ENCODE data around the gene PBX3. TPM values are rescaled to one million over a fixed set of nuclear protein-coding genes. Genes with fewer than 3 reads are reported as not detected.
"Not testable (repeated sequence)": the region's sequence is repeated elsewhere in the genome, so short reads cannot be mapped to it uniquely, and the experiment has no call there.

The PBX3 gene
- total RNA-seq, 2 donors from 2014 or later: 19.7 to 20.6 TPM

GRCh38 chr9:125771037-125771436, 23.9 kb downstream of the PBX3 start:
- Mint-ChIP-seq H3K36me3 (ENCODE audit: insufficient read depth in 2 of 2) (no peaks in the 10 kb centered on the region), H3K27me3 (ENCODE audit: low read depth) (no peaks in the 10 kb centered on the region), H3K9me3 (no peaks in the 10 kb centered on the region), H3K27ac (no peak overlapping the region), H3K4me3 (no peak overlapping the region), H3K4me1 (ENCODE audit: low read depth) (peaks cover 12% of the 10 kb centered on the region)
- DNase-seq (no peak), ATAC-seq (replicated peaks in 1 of 2) (no peak)

- ATAC-seq (replicated peaks in 1 of 2) (no peak), DNase-seq (no peak)
- H3K4me1 Mint-ChIP-seq (ENCODE audit: low read depth): peaks cover 2% of the 10 kb centered on the region
- H3K9me3 Mint-ChIP-seq: no peaks in the 10 kb centered on the region
- H3K36me3 Mint-ChIP-seq (ENCODE audit: insufficient read depth in 2 of 2): no peaks in the 10 kb centered on the region
- H3K27ac Mint-ChIP-seq: no peak overlapping the region
- no peaks in the 10 kb centered on the region for H3K27me3 Mint-ChIP-seq (ENCODE audit: low read depth)
- H3K4me3 Mint-ChIP-seq: no peak overlapping the region
Observed at GRCh38 chr9:125772740-125773139, 25.6 kb downstream of the PBX3 start.

GRCh38 chr9:125774106-125774505, 26.9 kb downstream of the PBX3 start:
- ATAC-seq (replicated peaks in 1 of 2) (no peak), DNase-seq (no peak)
- no peaks in the 10 kb centered on the region for H3K9me3 Mint-ChIP-seq
- no peaks in the 10 kb centered on the region for H3K27me3 Mint-ChIP-seq (ENCODE audit: low read depth)
- no peaks in the 10 kb centered on the region for H3K4me1 Mint-ChIP-seq (ENCODE audit: low read depth)
- H3K27ac Mint-ChIP-seq: no peak overlapping the region
- H3K36me3 Mint-ChIP-seq (ENCODE audit: insufficient read depth in 2 of 2): no peaks in the 10 kb centered on the region
- no peak overlapping the region for H3K4me3 Mint-ChIP-seq

- not testable (repeated sequence) for H3K4me3 Mint-ChIP-seq; H3K4me1 Mint-ChIP-seq (ENCODE audit: low read depth); H3K9me3 Mint-ChIP-seq; DNase-seq; H3K27ac Mint-ChIP-seq; H3K27me3 Mint-ChIP-seq (ENCODE audit: low read depth); ATAC-seq (replicated peaks in 1 of 2); H3K36me3 Mint-ChIP-seq (ENCODE audit: insufficient read depth in 2 of 2)
Observed at GRCh38 chr9:125776789-125777188, 29.6 kb downstream of the PBX3 start.

GRCh38 chr9:125778538-125779219, 31.5 kb downstream of the PBX3 start:
- H3K36me3 Mint-ChIP-seq (ENCODE audit: insufficient read depth in 2 of 2); H3K4me1 Mint-ChIP-seq (ENCODE audit: low read depth); H3K27me3 Mint-ChIP-seq (ENCODE audit: low read depth); H3K9me3 Mint-ChIP-seq; H3K27ac Mint-ChIP-seq; ATAC-seq (replicated peaks in 1 of 2); H3K4me3 Mint-ChIP-seq; DNase-seq: not testable (repeated sequence)

- H3K9me3 Mint-ChIP-seq; H3K27me3 Mint-ChIP-seq (ENCODE audit: low read depth); H3K27ac Mint-ChIP-seq; ATAC-seq (replicated peaks in 1 of 2); H3K36me3 Mint-ChIP-seq (ENCODE audit: insufficient read depth in 2 of 2); DNase-seq; H3K4me3 Mint-ChIP-seq; H3K4me1 Mint-ChIP-seq (ENCODE audit: low read depth): not testable (repeated sequence)
Observed at GRCh38 chr9:125779220-125779565, 32.0 kb downstream of the PBX3 start.

GRCh38 chr9:125782718-125783117, 35.5 kb downstream of the PBX3 start:
- no peak for DNase-seq
- H3K27me3 Mint-ChIP-seq (ENCODE audit: low read depth): no peaks in the 10 kb centered on the region
- no peak overlapping the region for H3K4me3 Mint-ChIP-seq
- peaks cover 17% of the 10 kb centered on the region for H3K4me1 Mint-ChIP-seq (ENCODE audit: low read depth)
- peaks cover 2 to 3% of the 10 kb centered on the region in 2 donors for H3K9me3 Mint-ChIP-seq
- no peak for ATAC-seq (replicated peaks in 1 of 2)
- peaks cover 3 to 6% of the 10 kb centered on the region in 2 donors for H3K36me3 Mint-ChIP-seq (ENCODE audit: insufficient read depth in 2 of 2)
- H3K27ac Mint-ChIP-seq: no peak overlapping the region

- no peak for DNase-seq
- Mint-ChIP-seq H3K9me3 (peaks cover 2 to 3% of the 10 kb centered on the region in 2 donors), H3K27ac (peak overlapping the region; percentile 29), H3K4me3 (peak overlapping the region; percentile 45 to 51), H3K27me3 (ENCODE audit: low read depth) (no peaks in the 10 kb centered on the region), H3K36me3 (ENCODE audit: insufficient read depth in 2 of 2) (peaks cover 3 to 6% of the 10 kb centered on the region in 2 donors), H3K4me1 (ENCODE audit: low read depth) (peaks cover 17% of the 10 kb centered on the region)
- no peak for ATAC-seq (replicated peaks in 1 of 2)
Observed at GRCh38 chr9:125784286-125785049, 37.3 kb downstream of the PBX3 start.

GRCh38 chr9:125785248-125785751, 38.1 kb downstream of the PBX3 start:
- peaks cover 17% of the 10 kb centered on the region for H3K4me1 Mint-ChIP-seq (ENCODE audit: low read depth)
- ATAC-seq (replicated peaks in 1 of 2) (peak; percentile 64 to 91), DNase-seq (peak; percentile 44 to 45)
- peaks cover 3 to 6% of the 10 kb centered on the region in 2 donors for H3K36me3 Mint-ChIP-seq (ENCODE audit: insufficient read depth in 2 of 2)
- no peaks in the 10 kb centered on the region for H3K27me3 Mint-ChIP-seq (ENCODE audit: low read depth)
- H3K27ac Mint-ChIP-seq: peak overlapping the region; percentile 69
- H3K4me3 Mint-ChIP-seq: peak overlapping the region; percentile 45 to 51
- H3K9me3 Mint-ChIP-seq: peaks cover 2 to 3% of the 10 kb centered on the region in 2 donors

- H3K27ac Mint-ChIP-seq: no peak overlapping the region
- ATAC-seq (replicated peaks in 1 of 2): no peak
- no peak overlapping the region for H3K4me3 Mint-ChIP-seq
- no peaks in the 10 kb centered on the region for H3K27me3 Mint-ChIP-seq (ENCODE audit: low read depth)
- no peak for DNase-seq
- H3K4me1 Mint-ChIP-seq (ENCODE audit: low read depth): peaks cover 17% of the 10 kb centered on the region
- peaks cover 0 to 3% of the 10 kb centered on the region in 2 donors for H3K9me3 Mint-ChIP-seq
- peaks cover 0 to 3% of the 10 kb centered on the region in 2 donors for H3K36me3 Mint-ChIP-seq (ENCODE audit: insufficient read depth in 2 of 2)
Observed at GRCh38 chr9:125787715-125788114, 40.5 kb downstream of the PBX3 start.

GRCh38 chr9:125789196-125789595, 42.0 kb downstream of the PBX3 start:
- Mint-ChIP-seq H3K27me3 (ENCODE audit: low read depth) (no peaks in the 10 kb centered on the region), H3K27ac (no peak overlapping the region), H3K9me3 (no peaks in the 10 kb centered on the region), H3K4me1 (ENCODE audit: low read depth) (peaks cover 17% of the 10 kb centered on the region), H3K4me3 (no peak overlapping the region), H3K36me3 (ENCODE audit: insufficient read depth in 2 of 2) (peaks cover 0 to 3% of the 10 kb centered on the region in 2 donors)
- ATAC-seq (replicated peaks in 1 of 2): peak in 1 of 2 donors; percentile 23
- DNase-seq: no peak

GRCh38 chr9:125794708-125795107, 47.5 kb downstream of the PBX3 start:
- no peak for ATAC-seq (replicated peaks in 1 of 2)
- no peak overlapping the region for H3K4me3 Mint-ChIP-seq
- no peaks in the 10 kb centered on the region for H3K4me1 Mint-ChIP-seq (ENCODE audit: low read depth)
- no peaks in the 10 kb centered on the region for H3K27me3 Mint-ChIP-seq (ENCODE audit: low read depth)
- H3K27ac Mint-ChIP-seq: no peak overlapping the region
- no peaks in the 10 kb centered on the region for H3K36me3 Mint-ChIP-seq (ENCODE audit: insufficient read depth in 2 of 2)
- no peak for DNase-seq
- H3K9me3 Mint-ChIP-seq: no peaks in the 10 kb centered on the region

GRCh38 chr9:125795970-125796596, 48.9 kb downstream of the PBX3 start:
- H3K9me3 Mint-ChIP-seq: no peaks in the 10 kb centered on the region
- no peaks in the 10 kb centered on the region for H3K36me3 Mint-ChIP-seq (ENCODE audit: insufficient read depth in 2 of 2)
- no peaks in the 10 kb centered on the region for H3K27me3 Mint-ChIP-seq (ENCODE audit: low read depth)
- H3K4me3 Mint-ChIP-seq: no peak overlapping the region
- no peaks in the 10 kb centered on the region for H3K4me1 Mint-ChIP-seq (ENCODE audit: low read depth)
- H3K27ac Mint-ChIP-seq: no peak overlapping the region
- DNase-seq (no peak), ATAC-seq (replicated peaks in 1 of 2) (no peak)
